ENCODE results near the gene U2AF2. TPM values are rescaled to one million over a fixed set of nuclear protein-coding genes. Genes with fewer than 3 reads are reported as not detected.

U2AF2 gene
- total RNA-seq, 1 donor from 2014 or later, result 194 TPM

DNA sequence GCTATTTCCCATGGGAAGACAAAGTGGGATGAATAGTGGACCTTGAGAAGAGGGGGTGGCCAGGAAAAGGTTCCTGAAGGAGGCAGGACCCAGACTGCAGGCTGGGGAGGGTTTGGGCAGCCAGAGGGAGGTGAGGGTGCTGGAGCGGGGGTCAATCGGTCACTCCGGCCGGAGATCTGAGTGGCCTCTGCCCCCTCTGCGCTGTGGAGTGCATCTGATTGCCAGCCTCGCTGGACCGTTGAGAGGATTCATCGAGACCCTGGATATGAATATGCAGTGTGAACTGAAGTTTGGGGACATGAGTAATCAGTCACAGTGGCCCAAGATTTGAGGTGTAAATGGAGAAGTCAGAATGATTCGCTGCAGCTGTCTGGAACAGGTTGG, 19.5 kb upstream of the U2AF2 start:
- H3K9me3 Mint-ChIP-seq (ENCODE audit: unreplicated experiment), result peaks cover 3% of the 10 kb centered on the region
- H3K27ac Mint-ChIP-seq (ENCODE audit: unreplicated experiment), result peak overlapping the region; percentile 100
- TF ChIP-seq EZH2 (IDR thresholded peaks at IDR 0.05; ENCODE audit: insufficient read depth, low read length) (no peak), CTCF (IDR thresholded peaks at IDR 0.05; ENCODE audit: insufficient read depth, low read depth, low read length) (no peak)
- peak overlapping the region; percentile 100 for H3K4me3 Mint-ChIP-seq (ENCODE audit: unreplicated experiment)
- DNase-seq (ENCODE audit: low read depth) (no peak), FAIRE-seq (no peak)
- no peaks in the 10 kb centered on the region for H3K27me3 ChIP-seq (ENCODE audit: insufficient read depth, low read length)
- H3K79me2 ChIP-seq (ENCODE audit: insufficient read depth, low read length), result peaks cover 48% of the 10 kb centered on the region
- H3K27me3 Mint-ChIP-seq (ENCODE audit: low read depth, unreplicated experiment), result no peaks in the 10 kb centered on the region
- peaks cover 23% of the 10 kb centered on the region for H3K4me1 ChIP-seq (ENCODE audit: insufficient read depth, low read length)
- peak overlapping the region; percentile 72 for H2AFZ ChIP-seq (ENCODE audit: low read depth, low read length)
- no peaks in the 10 kb centered on the region for H3K36me3 ChIP-seq (ENCODE audit: insufficient read depth, low read length)
- peaks cover 7% of the 10 kb centered on the region for H3K36me3 Mint-ChIP-seq (ENCODE audit: low read depth, unreplicated experiment)
- H4K20me1 ChIP-seq (ENCODE audit: insufficient read depth, low read length), result peaks cover 14% of the 10 kb centered on the region
- H3K9ac ChIP-seq (ENCODE audit: low read length), result peak overlapping the region; percentile 100
- peaks cover 22% of the 10 kb centered on the region for H3K4me1 Mint-ChIP-seq (ENCODE audit: low read depth, unreplicated experiment)
- H3K27ac ChIP-seq (ENCODE audit: low read depth, low read length), result peak overlapping the region; percentile 96
- no peaks in the 10 kb centered on the region for H3K9me3 ChIP-seq (ENCODE audit: insufficient read depth, low read depth, low read length)
- H3K4me2 ChIP-seq (ENCODE audit: low read length), result peak overlapping the region; percentile 98
- peak overlapping the region; percentile 99 for H3K4me3 ChIP-seq (ENCODE audit: insufficient read depth, low read depth, low read length)

- TF ChIP-seq CTCF (IDR thresholded peaks at IDR 0.05; ENCODE audit: insufficient read depth, low read depth, low read length), result no peak
- peak overlapping the region; percentile 100 for H3K27ac Mint-ChIP-seq (ENCODE audit: unreplicated experiment)
- H3K27me3 Mint-ChIP-seq (ENCODE audit: low read depth, unreplicated experiment), result no peaks in the 10 kb centered on the region
- no peaks in the 10 kb centered on the region for H3K9me3 ChIP-seq (ENCODE audit: insufficient read depth, low read depth, low read length)
- peak overlapping the region; percentile 99 for H3K4me3 ChIP-seq (ENCODE audit: insufficient read depth, low read depth, low read length)
- H3K79me2 ChIP-seq (ENCODE audit: insufficient read depth, low read length), result peaks cover 48% of the 10 kb centered on the region
- H4K20me1 ChIP-seq (ENCODE audit: insufficient read depth, low read length), result peaks cover 14% of the 10 kb centered on the region
- H3K4me3 Mint-ChIP-seq (ENCODE audit: unreplicated experiment), result peak overlapping the region; percentile 100
- no peak for FAIRE-seq
- DNase-seq (ENCODE audit: low read depth), result no peak
- no peak overlapping the region for H2AFZ ChIP-seq (ENCODE audit: low read depth, low read length)
- H3K27me3 ChIP-seq (ENCODE audit: insufficient read depth, low read length), result no peaks in the 10 kb centered on the region
- H3K9ac ChIP-seq (ENCODE audit: low read length), result peak overlapping the region; percentile 100
- peaks cover 25% of the 10 kb centered on the region for H3K4me1 ChIP-seq (ENCODE audit: insufficient read depth, low read length)
- H3K4me1 Mint-ChIP-seq (ENCODE audit: low read depth, unreplicated experiment), result peaks cover 22% of the 10 kb centered on the region
- H3K36me3 ChIP-seq (ENCODE audit: insufficient read depth, low read length), result no peaks in the 10 kb centered on the region
- peaks cover 7% of the 10 kb centered on the region for H3K36me3 Mint-ChIP-seq (ENCODE audit: low read depth, unreplicated experiment)
- peak overlapping the region; percentile 96 for H3K27ac ChIP-seq (ENCODE audit: low read depth, low read length)
- peaks cover 3% of the 10 kb centered on the region for H3K9me3 Mint-ChIP-seq (ENCODE audit: unreplicated experiment)
- peak overlapping the region; percentile 98 for H3K4me2 ChIP-seq (ENCODE audit: low read length)
Measured at GRCh38 chr19:55635856-55636440, 18.9 kb upstream of the U2AF2 start.

DNA sequence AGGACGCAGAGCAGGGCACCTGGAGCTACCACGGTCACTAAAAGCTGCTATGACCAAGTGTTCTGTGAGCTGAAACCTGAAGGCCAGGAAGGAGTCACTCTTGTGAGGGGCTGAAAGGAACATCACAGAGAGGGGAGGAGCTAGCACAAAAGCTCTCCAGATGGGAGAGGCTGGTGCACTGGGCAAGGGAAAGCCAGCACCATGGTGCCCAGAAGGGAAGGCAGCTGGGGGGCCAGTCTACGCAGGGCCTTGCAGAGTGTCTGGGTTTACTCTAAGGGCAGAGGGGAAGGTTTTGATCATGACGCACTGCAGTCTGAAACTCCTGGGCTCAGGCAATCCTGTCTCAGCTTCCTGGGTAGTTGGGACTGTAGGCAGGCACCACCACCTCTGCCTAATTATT, 18.1 kb upstream of the U2AF2 start:
- Mint-ChIP-seq H3K36me3 (ENCODE audit: low read depth, unreplicated experiment) (peaks cover 7% of the 10 kb centered on the region), H3K27ac (ENCODE audit: unreplicated experiment) (peak overlapping the region; percentile 38), H3K9me3 (ENCODE audit: unreplicated experiment) (peaks cover 3% of the 10 kb centered on the region), H3K27me3 (ENCODE audit: low read depth, unreplicated experiment) (no peaks in the 10 kb centered on the region), H3K4me3 (ENCODE audit: unreplicated experiment) (peak overlapping the region; percentile 100), H3K4me1 (ENCODE audit: low read depth, unreplicated experiment) (peaks cover 22% of the 10 kb centered on the region)
- no peaks in the 10 kb centered on the region for H3K9me3 ChIP-seq (ENCODE audit: insufficient read depth, low read depth, low read length)
- H2AFZ ChIP-seq (ENCODE audit: low read depth, low read length), result no peak overlapping the region
- TF ChIP-seq EZH2 (IDR thresholded peaks at IDR 0.05; ENCODE audit: insufficient read depth, low read length) (no peak), CTCF (IDR thresholded peaks at IDR 0.05; ENCODE audit: insufficient read depth, low read depth, low read length) (no peak)
- H3K4me3 ChIP-seq (ENCODE audit: insufficient read depth, low read depth, low read length), result no peak overlapping the region
- H3K79me2 ChIP-seq (ENCODE audit: insufficient read depth, low read length), result peaks cover 48% of the 10 kb centered on the region
- DNase-seq (ENCODE audit: low read depth) (no peak), FAIRE-seq (no peak)
- H4K20me1 ChIP-seq (ENCODE audit: insufficient read depth, low read length), result peaks cover 14% of the 10 kb centered on the region
- peaks cover 25% of the 10 kb centered on the region for H3K4me1 ChIP-seq (ENCODE audit: insufficient read depth, low read length)
- H3K4me2 ChIP-seq (ENCODE audit: low read length), result peak overlapping the region; percentile 98
- no peak overlapping the region for H3K27ac ChIP-seq (ENCODE audit: low read depth, low read length)
- peak overlapping the region; percentile 100 for H3K9ac ChIP-seq (ENCODE audit: low read length)
- H3K36me3 ChIP-seq (ENCODE audit: insufficient read depth, low read length), result no peaks in the 10 kb centered on the region
- no peaks in the 10 kb centered on the region for H3K27me3 ChIP-seq (ENCODE audit: insufficient read depth, low read length)

Measured in astrocyte (in vitro differentiated cells and primary cell).